DND-41 (cell line): ENCODE data around the gene KIAA1549.

Experiments
- EZH2 ChIP-seq: IDR thresholded peaks from 3 replicates; pipeline ENCODE4 v1.6.1; 2012; ENCODE audit warnings: borderline replicate concordance, low read depth, mild to moderate bottlenecking, moderate library complexity, low read length, inconsistent platforms; ENCODE audit not compliant: severe bottlenecking
- TF ChIP-seq, protein P1 (sequence below): IDR thresholded peaks from 2 replicates; pipeline ENCODE4 v1.5.1; 2012; ENCODE audit warnings: borderline replicate concordance, low read length, moderate library complexity, mild to moderate bottlenecking; ENCODE audit not compliant: poor library complexity, severe bottlenecking; ENCODE audit errors: extremely low read depth

DNA sequence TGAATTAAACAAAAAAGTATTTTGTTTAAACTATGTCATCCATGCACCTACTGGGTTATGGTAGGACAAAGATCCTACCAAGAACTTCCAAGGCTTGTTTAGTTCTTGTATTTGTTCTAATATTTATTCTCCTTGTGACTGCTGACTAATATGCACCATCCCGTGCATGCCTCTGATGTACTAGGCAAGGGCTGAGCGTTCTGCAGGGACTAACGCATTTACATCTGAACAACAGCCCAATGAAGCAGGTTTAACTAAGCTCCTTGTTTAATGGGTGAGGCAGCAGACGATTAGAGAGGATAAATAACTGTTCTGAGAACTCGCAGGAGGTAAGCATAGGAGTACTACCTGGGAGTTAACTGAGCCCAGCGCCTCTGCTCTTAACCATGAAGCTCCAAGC is 64.9 kb downstream of the KIAA1549 start:
- TF ChIP-seq, protein P1, sequence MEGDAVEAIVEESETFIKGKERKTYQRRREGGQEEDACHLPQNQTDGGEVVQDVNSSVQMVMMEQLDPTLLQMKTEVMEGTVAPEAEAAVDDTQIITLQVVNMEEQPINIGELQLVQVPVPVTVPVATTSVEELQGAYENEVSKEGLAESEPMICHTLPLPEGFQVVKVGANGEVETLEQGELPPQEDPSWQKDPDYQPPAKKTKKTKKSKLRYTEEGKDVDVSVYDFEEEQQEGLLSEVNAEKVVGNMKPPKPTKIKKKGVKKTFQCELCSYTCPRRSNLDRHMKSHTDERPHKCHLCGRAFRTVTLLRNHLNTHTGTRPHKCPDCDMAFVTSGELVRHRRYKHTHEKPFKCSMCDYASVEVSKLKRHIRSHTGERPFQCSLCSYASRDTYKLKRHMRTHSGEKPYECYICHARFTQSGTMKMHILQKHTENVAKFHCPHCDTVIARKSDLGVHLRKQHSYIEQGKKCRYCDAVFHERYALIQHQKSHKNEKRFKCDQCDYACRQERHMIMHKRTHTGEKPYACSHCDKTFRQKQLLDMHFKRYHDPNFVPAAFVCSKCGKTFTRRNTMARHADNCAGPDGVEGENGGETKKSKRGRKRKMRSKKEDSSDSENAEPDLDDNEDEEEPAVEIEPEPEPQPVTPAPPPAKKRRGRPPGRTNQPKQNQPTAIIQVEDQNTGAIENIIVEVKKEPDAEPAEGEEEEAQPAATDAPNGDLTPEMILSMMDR: no peak
- TF ChIP-seq EZH2: no peak
